IMR-90 (cell line): ENCODE results near the gene C18orf32. TPM values are rescaled to one million over a fixed set of nuclear protein-coding genes. Genes with fewer than 3 reads are reported as not detected.

Experiments used
- ATAC-seq: fragments of 200-7000 bp; cut with Tn5 transposase; 2 replicates; pipeline ENCODE4 v1.9.1; 2020; ENCODE audit warnings: low read depth, mild to moderate bottlenecking, moderate library complexity
- BruUV-seq: library from RNA; stranded (reverse); fragments of 400-500 nt; replicated peaks from 2 replicates; lab custom pipeline; 2021; lab: Mats Ljungman, UMichigan
- CTCF ChIA-PET: fragments of 300-600 bp; formaldehyde crosslinking; extraction: SDS; loops from one replicate; lab custom pipeline; 2021; ENCODE audit warnings: antibody characterized with exemption; lab: Yijun Ruan, JAX
- POLR2A ChIA-PET: fragments of 300-600 bp; sonication (Branson Sonifier 250); formaldehyde crosslinking; loops from one replicate; lab custom pipeline; 2022; ENCODE audit warnings: antibody characterized with exemption; ENCODE audit not compliant: unreplicated experiment; lab: Charles Lee
- DNase-seq: peaks from one replicate; pipeline ENCODE4 v3.0.0; 2013
- H2AFZ ChIP-seq: replicated peaks from 2 replicates; pipeline ENCODE3; 2013; ENCODE audit warnings: low read length, mild to moderate bottlenecking; ENCODE audit not compliant: poor library complexity
- H2AK5ac ChIP-seq: 2 replicates; pipeline ENCODE4 v1.6.1; 2013; ENCODE audit warnings: low read depth, low read length, inconsistent platforms
- H2AK9ac ChIP-seq: replicated peaks from 2 replicates; pipeline ENCODE3; 2013; ENCODE audit warnings: mild to moderate bottlenecking, low read depth, low read length, moderate library complexity; ENCODE audit not compliant: poor library complexity
- H2BK120ac ChIP-seq: 2 replicates; pipeline ENCODE4 v1.6.1; 2013; ENCODE audit warnings: low read depth, low read length, inconsistent platforms
- H2BK15ac ChIP-seq: 3 replicates; pipeline ENCODE4 v1.6.1; 2013; ENCODE audit warnings: low read depth, low read length, inconsistent platforms
- H2BK20ac ChIP-seq: 2 replicates; pipeline ENCODE4 v1.6.1; 2013; ENCODE audit warnings: low read depth, mild to moderate bottlenecking, inconsistent platforms, low read length, moderate library complexity
- H2BK5ac ChIP-seq: 2 replicates; pipeline ENCODE4 v1.6.1; 2013; ENCODE audit warnings: mild to moderate bottlenecking, low read depth, low read length, inconsistent platforms; ENCODE audit not compliant: poor library complexity, severe bottlenecking
- H3K14ac ChIP-seq: replicated peaks from 2 replicates; pipeline ENCODE4 v1.6.1; 2013; ENCODE audit warnings: low read depth, low read length, inconsistent platforms
- H3K18ac ChIP-seq: 2 replicates; pipeline ENCODE4 v1.6.1; 2013; ENCODE audit warnings: low read depth, low read length, control low read depth
- H3K23ac ChIP-seq: 2 replicates; pipeline ENCODE4 v1.6.1; 2013; ENCODE audit warnings: low read depth, low read length, inconsistent platforms
- H3K27ac ChIP-seq: 2 replicates; pipeline ENCODE4 v1.5.1; 2013; ENCODE audit warnings: mild to moderate bottlenecking, control low read depth, low read length; ENCODE audit not compliant: insufficient read depth
- H3K27me3 ChIP-seq: 2 replicates; pipeline ENCODE4 v1.6.1; 2013; ENCODE audit warnings: low read length; ENCODE audit not compliant: control insufficient read depth, insufficient read depth
- H3K36me3 ChIP-seq: 2 replicates; pipeline ENCODE4 v1.6.1; 2013; ENCODE audit warnings: low read length, mixed read lengths; ENCODE audit not compliant: control insufficient read depth, insufficient read depth
- H3K4ac ChIP-seq: 2 replicates; pipeline ENCODE4 v1.6.1; 2013; ENCODE audit warnings: low read depth, low read length, inconsistent platforms
- H3K4me1 ChIP-seq: 2 replicates; pipeline ENCODE4 v1.6.1; 2013; ENCODE audit warnings: low read length, mixed read lengths; ENCODE audit not compliant: control insufficient read depth, insufficient read depth
- H3K4me2 ChIP-seq: 2 replicates; pipeline ENCODE4 v1.6.1; 2013; ENCODE audit warnings: low read depth, mild to moderate bottlenecking, control low read depth, low read length, moderate library complexity
- H3K4me3 ChIP-seq: 2 replicates; pipeline ENCODE4 v1.5.1; 2013; ENCODE audit warnings: low read depth, mild to moderate bottlenecking, control low read depth, low read length, moderate library complexity; ENCODE audit not compliant: insufficient read depth
- H3K56ac ChIP-seq: 2 replicates; pipeline ENCODE4 v1.6.1; 2013; ENCODE audit warnings: low read length, inconsistent platforms; ENCODE audit not compliant: insufficient read depth; ENCODE audit errors: extremely low read depth
- H3K79me1 ChIP-seq, 2 experiments: 2 replicates each; pipeline ENCODE4 v1.6.1; 2013; ENCODE audit warnings: low read length in 2 of 2, inconsistent platforms in 1 of 2, low read depth in 1 of 2
- H3K9ac ChIP-seq: 2 replicates; pipeline ENCODE4 v1.6.1; 2013; ENCODE audit warnings: low read depth, low read length, control low read depth
- H3K9me1 ChIP-seq: 2 replicates; pipeline ENCODE4 v1.6.1; 2013; ENCODE audit warnings: low read length, inconsistent platforms; ENCODE audit not compliant: insufficient read depth
- H3K9me3 ChIP-seq: 2 replicates; pipeline ENCODE4 v1.6.1; 2013; ENCODE audit warnings: low read length; ENCODE audit not compliant: control insufficient read depth, insufficient read depth
- H4K20me1 ChIP-seq: 2 replicates; pipeline ENCODE4 v1.6.1; 2013; ENCODE audit warnings: low read length, inconsistent platforms; ENCODE audit not compliant: insufficient read depth
- H4K5ac ChIP-seq: 2 replicates; pipeline ENCODE4 v1.6.1; 2013; ENCODE audit warnings: mild to moderate bottlenecking, low read depth, low read length, control low read depth
- H4K8ac ChIP-seq, 2 experiments: 2 replicates each; pipeline ENCODE4 v1.6.1; 2013; ENCODE audit warnings: low read depth in 2 of 2, low read length in 2 of 2, control low read depth in 1 of 2, inconsistent platforms in 1 of 2
- H4K91ac ChIP-seq: 2 replicates; pipeline ENCODE4 v1.6.1; 2013; ENCODE audit warnings: low read depth, low read length, inconsistent platforms; ENCODE audit not compliant: insufficient read depth
- FOS ChIP-seq: fragments of 150-350 bp; IDR thresholded peaks from 2 replicates; pipeline ENCODE4 v1.6.1; 2016; ENCODE audit warnings: low read depth, low read length
- MAZ ChIP-seq: IDR thresholded peaks from 2 replicates; pipeline ENCODE4 v1.6.1; 2012; ENCODE audit warnings: low read depth, mild to moderate bottlenecking, low read length, improper control_type of control experiment, moderate library complexity, borderline replicate concordance
- MXI1 ChIP-seq: IDR thresholded peaks from 2 replicates; pipeline ENCODE4 v1.6.1; 2012; ENCODE audit warnings: low read depth, mild to moderate bottlenecking, low read length, moderate library complexity, borderline replicate concordance
- NFE2L2 ChIP-seq: fragments of 150-350 bp; IDR thresholded peaks from 2 replicates; pipeline ENCODE4 v1.6.1; 2016; ENCODE audit warnings: low read depth, mild to moderate bottlenecking, low read length
- POLR2A ChIP-seq: IDR thresholded peaks from 2 replicates; pipeline ENCODE4 v1.6.1; 2012; ENCODE audit warnings: mild to moderate bottlenecking, low read depth, low read length
- RAD21 ChIP-seq: IDR thresholded peaks from 2 replicates; pipeline ENCODE4 v1.6.1; 2012; ENCODE audit warnings: low read length, improper control_type of control experiment
- RFX5 ChIP-seq: IDR thresholded peaks from 2 replicates; pipeline ENCODE4 v1.8.0; 2012; ENCODE audit warnings: low read depth, mild to moderate bottlenecking, low read length, moderate library complexity
- SMC3 ChIP-seq: fragments of 150-350 bp; IDR thresholded peaks from 2 replicates; pipeline ENCODE4 v1.6.1; 2016; ENCODE audit warnings: low read depth, mild to moderate bottlenecking, antibody characterized with exemption, low read length, moderate library complexity
- WGBS, 2 experiments: methylation state at CpG; one replicate each; pipeline versions ENCODE4 v1.1.5 to v1.1.7; 2013; ENCODE audit warnings: missing lambda C conversion rate in 2 of 2; ENCODE audit not compliant: insufficient read length in 1 of 2; ENCODE audit errors: extremely low coverage in 2 of 2; 5-methylcytosine and 5-hydroxymethylcytosine counted together
- dilution Hi-C: fragments of 300-500 bp; cut with HindIII; formaldehyde crosslinking; loops from one replicate; pipeline ENCODE4 v1.14.3; 2018; ENCODE audit warnings: low sequenced_read_pairs; ENCODE audit not compliant: unreplicated experiment
- in situ Hi-C: fragments of 300-500 bp; cut with MboI; formaldehyde crosslinking; loops from 3 replicates; pipeline ENCODE4 v1.14.3; 2019; ENCODE audit warnings: low sequenced_read_pairs, inconsistent platforms, mixed read lengths
- intact Hi-C: fragments of 100-400 bp; cut with micrococcal nuclease; formaldehyde crosslinking; loops from 2 replicates; pipeline ENCODE4 v1.10.0; 2022
- polyA plus RNA-seq, 3 experiments: library from polyadenylated mRNA; depleted of rRNA; stranded (reverse); fragments of >200 nt; gene quantifications; 2 replicates each; pipeline ENCODE4 v1.2.3, GENCODE V29; 2012; ENCODE audit warnings: low replicate concordance in 1 of 3
- total RNA-seq: library from RNA; depleted of rRNA; stranded (reverse); fragments of >200 nt; gene quantifications from 2 replicates; pipeline ENCODE4 v1.2.3, GENCODE V29; 2012
- TF ChIP-seq, protein P1 (sequence below): conservative IDR thresholded peaks from 2 replicates; pipeline ENCODE4 v1.5.1; 2012; ENCODE audit warnings: mild to moderate bottlenecking, low read depth, low read length, improper control_type of control experiment
- TF ChIP-seq, protein P2 (sequence below): fragments of 150-350 bp; IDR thresholded peaks from 2 replicates; pipeline ENCODE4 v1.6.1; 2017; ENCODE audit warnings: mild to moderate bottlenecking, antibody characterized with exemption, low read length, low read depth
- TF ChIP-seq, protein P3 (sequence below): fragments of 150-350 bp; IDR thresholded peaks from 2 replicates; pipeline ENCODE4 v1.6.1; 2016; ENCODE audit warnings: low read depth, mild to moderate bottlenecking, low read length, moderate library complexity, borderline replicate concordance

C18orf32 gene
- total and polyA plus RNA-seq, 2 of the 4 experiments (the other 2 are of a cell fraction), result 3.6 to 21.4 TPM

DNA sequence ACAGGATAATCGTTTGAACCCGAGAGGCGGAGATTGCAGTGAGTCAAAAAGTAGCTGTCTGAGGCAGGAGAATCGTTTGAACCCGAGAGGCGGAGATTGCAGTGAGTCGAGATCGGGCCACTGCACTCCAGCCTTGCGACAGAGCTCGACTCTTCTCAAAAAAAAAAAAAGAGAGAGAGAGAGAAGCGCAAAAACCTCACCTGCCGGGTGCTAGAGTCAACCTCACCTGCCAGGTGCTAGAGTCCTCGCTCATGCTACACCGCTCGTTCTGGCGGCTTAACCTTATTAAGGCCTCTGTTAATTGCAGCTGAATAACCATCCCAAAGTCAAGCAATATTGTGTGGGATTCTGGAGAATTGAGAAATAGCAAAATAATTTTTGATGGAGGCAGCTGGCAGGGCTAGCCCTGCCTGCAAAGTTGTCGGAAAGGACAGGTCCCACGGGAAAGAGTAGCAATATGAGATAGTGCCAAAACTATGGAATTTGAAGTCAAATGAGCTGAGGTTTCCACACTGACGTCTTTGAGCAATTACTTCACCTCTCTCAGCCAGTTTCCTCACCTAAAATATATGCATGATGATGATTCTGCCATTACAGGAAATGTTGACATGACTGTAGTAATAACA is 25.9 kb downstream of the C18orf32 start:
- intact Hi-C loops (no loop called here), in situ Hi-C loops (no loop called here), dilution Hi-C loops (no loop called here)
- Histone ChIP-seq H3K56ac (no peak overlapping the region), H4K8ac (peak overlapping the region; percentile 87 to 90), H3K9me3 (no peaks in the 10 kb centered on the region), H3K4me1 (peaks cover 3% of the 10 kb centered on the region), H3K4me2 (peak overlapping the region; percentile 68), H3K36me3 (no peaks in the 10 kb centered on the region), H2BK15ac (peak overlapping the region; percentile 34; the same call in 1 of the 3 replicates), H3K79me1 (peaks cover 22 to 40% of the 10 kb centered on the region in 2 experiments; a peak in 3 of 4 replicates), H2AK5ac (peak overlapping the region; percentile 61; the same call in 1 of the 2 replicates), H4K5ac (peak overlapping the region; percentile 24; the same call in 1 of the 2 replicates), H3K4ac (peak overlapping the region; percentile 78), H2AK9ac (peak overlapping the region; percentile 83), H3K27ac (peak overlapping the region; percentile 36), H3K9ac (peak overlapping the region; percentile 42), H2BK120ac (peak overlapping the region; percentile 58), H3K14ac (peak overlapping the region; percentile 85), H3K23ac (peak overlapping the region; percentile 63; the same call in 1 of the 2 replicates), H3K27me3 (no peaks in the 10 kb centered on the region), H3K9me1 (peaks cover 5% of the 10 kb centered on the region; the same call in 1 of the 2 replicates), H2BK5ac (peak overlapping the region; percentile 16), H4K20me1 (peaks cover under 1% of the 10 kb centered on the region; the same call in 1 of the 2 replicates), H3K4me3 (peak overlapping the region; percentile 86), H2BK20ac (peak overlapping the region; percentile 32; the same call in 1 of the 2 replicates), H2AFZ (peak overlapping the region; percentile 99), H4K91ac (peak overlapping the region; percentile 57), H3K18ac (no peak overlapping the region)
- BruUV-seq, result no TSS peak
- ATAC-seq (no peak), DNase-seq (no peak)
- TF ChIP-seq RAD21 (no peak), FOS (no peak), RFX5 (no peak), MAZ (no peak), MXI1 (no peak), POLR2A (no peak), SMC3 (no peak), NFE2L2 (no peak)
- TF ChIP-seq, protein P1, sequence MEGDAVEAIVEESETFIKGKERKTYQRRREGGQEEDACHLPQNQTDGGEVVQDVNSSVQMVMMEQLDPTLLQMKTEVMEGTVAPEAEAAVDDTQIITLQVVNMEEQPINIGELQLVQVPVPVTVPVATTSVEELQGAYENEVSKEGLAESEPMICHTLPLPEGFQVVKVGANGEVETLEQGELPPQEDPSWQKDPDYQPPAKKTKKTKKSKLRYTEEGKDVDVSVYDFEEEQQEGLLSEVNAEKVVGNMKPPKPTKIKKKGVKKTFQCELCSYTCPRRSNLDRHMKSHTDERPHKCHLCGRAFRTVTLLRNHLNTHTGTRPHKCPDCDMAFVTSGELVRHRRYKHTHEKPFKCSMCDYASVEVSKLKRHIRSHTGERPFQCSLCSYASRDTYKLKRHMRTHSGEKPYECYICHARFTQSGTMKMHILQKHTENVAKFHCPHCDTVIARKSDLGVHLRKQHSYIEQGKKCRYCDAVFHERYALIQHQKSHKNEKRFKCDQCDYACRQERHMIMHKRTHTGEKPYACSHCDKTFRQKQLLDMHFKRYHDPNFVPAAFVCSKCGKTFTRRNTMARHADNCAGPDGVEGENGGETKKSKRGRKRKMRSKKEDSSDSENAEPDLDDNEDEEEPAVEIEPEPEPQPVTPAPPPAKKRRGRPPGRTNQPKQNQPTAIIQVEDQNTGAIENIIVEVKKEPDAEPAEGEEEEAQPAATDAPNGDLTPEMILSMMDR, result no peak
- TF ChIP-seq, protein P2, sequence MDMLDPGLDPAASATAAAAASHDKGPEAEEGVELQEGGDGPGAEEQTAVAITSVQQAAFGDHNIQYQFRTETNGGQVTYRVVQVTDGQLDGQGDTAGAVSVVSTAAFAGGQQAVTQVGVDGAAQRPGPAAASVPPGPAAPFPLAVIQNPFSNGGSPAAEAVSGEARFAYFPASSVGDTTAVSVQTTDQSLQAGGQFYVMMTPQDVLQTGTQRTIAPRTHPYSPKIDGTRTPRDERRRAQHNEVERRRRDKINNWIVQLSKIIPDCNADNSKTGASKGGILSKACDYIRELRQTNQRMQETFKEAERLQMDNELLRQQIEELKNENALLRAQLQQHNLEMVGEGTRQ, result no peak
- TF ChIP-seq, protein P3, sequence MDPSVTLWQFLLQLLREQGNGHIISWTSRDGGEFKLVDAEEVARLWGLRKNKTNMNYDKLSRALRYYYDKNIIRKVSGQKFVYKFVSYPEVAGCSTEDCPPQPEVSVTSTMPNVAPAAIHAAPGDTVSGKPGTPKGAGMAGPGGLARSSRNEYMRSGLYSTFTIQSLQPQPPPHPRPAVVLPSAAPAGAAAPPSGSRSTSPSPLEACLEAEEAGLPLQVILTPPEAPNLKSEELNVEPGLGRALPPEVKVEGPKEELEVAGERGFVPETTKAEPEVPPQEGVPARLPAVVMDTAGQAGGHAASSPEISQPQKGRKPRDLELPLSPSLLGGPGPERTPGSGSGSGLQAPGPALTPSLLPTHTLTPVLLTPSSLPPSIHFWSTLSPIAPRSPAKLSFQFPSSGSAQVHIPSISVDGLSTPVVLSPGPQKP, result no peak
- CTCF ChIA-PET, result interaction anchor here (1.1 kb wide), 1 partner anchor 9 kb away, joined by 3 read pairs; no protein-coding TSS in a partner anchor
- WGBS, 2 experiments, result 52% methylated on average over 13 of the region's 19 CpGs; no CpG with 5 or more reads in 1 of the 2 experiments
- POLR2A ChIA-PET, result no interaction called here
